Measurements from ENCODE around the gene ARMC10.
"Not testable (repeated sequence)": the region's sequence is repeated elsewhere in the genome, so short reads cannot be mapped to it uniquely, and the experiment has no call there.

ARMC10 gene

GRCh38 chr7:103074519-103075336, at the start of gene ARMC10, which contains the start of gene FBXL13:
ARMC10 (plus strand) TSS chr7:103075140; CDS start chr7:103075273, 133 bp downstream.
FBXL13 (minus strand) TSS chr7:103074796.
- no peaks in the 10 kb centered on the region for H3K9me3 ChIP-seq (ENCODE audit: insufficient read depth, low read depth, low read length)
- peak within 1 kb of the TSS; percentile 13 for H3K27ac ChIP-seq (ENCODE audit: low read length)
- H3K36me3 ChIP-seq (ENCODE audit: insufficient read depth, low read depth, low read length): peaks cover 10% of the 10 kb centered on the region; the same call in 1 of the 2 replicates
- peaks cover 5% of the 10 kb centered on the region; the same call in 1 of the 2 replicates for H3K4me1 ChIP-seq (ENCODE audit: insufficient read depth, low read length)
- peak within 1 kb of the TSS; percentile 100 for H3K4me3 ChIP-seq (ENCODE audit: low read length)
- H3K9ac ChIP-seq (ENCODE audit: low read depth, low read length): peak within 1 kb of the TSS; percentile 88
- no peaks in the 10 kb centered on the region for H3K27me3 ChIP-seq (ENCODE audit: insufficient read depth, low read length)

DNA sequence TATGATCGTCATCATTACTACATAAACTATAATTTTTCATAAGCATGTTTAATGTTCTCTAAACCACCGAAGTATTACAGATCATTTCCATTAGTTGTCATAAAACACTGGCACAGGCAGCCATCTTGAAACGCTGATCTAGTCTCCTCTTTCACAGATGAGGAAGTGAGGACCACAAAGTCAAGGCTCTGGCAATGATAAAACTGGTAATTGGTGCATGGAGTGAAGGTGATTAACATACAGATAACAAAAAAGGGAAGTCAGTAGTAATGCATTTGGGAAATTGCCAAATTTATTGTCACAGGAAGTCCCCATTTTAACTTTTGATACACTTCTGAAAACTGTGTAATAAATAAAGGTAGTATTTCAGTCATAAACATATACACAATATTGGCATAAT, 49.6 kb upstream of the ARMC10 start:
- H3K9me3 ChIP-seq (ENCODE audit: insufficient read depth, low read depth, low read length): no peaks in the 10 kb centered on the region
- no peaks in the 10 kb centered on the region for H3K4me1 ChIP-seq (ENCODE audit: insufficient read depth, low read length)
- no peaks in the 10 kb centered on the region for H3K36me3 ChIP-seq (ENCODE audit: insufficient read depth, low read depth, low read length)
- no peak overlapping the region for H3K9ac ChIP-seq (ENCODE audit: low read depth, low read length)
- H3K4me3 ChIP-seq (ENCODE audit: low read length): no peak overlapping the region
- no peaks in the 10 kb centered on the region for H3K27me3 ChIP-seq (ENCODE audit: insufficient read depth, low read length)
- no peak overlapping the region for H3K27ac ChIP-seq (ENCODE audit: low read length)

- no peaks in the 10 kb centered on the region for H3K4me1 ChIP-seq (ENCODE audit: insufficient read depth, low read length)
- H3K27ac ChIP-seq (ENCODE audit: low read length): no peak overlapping the region
- H3K27me3 ChIP-seq (ENCODE audit: insufficient read depth, low read length): no peaks in the 10 kb centered on the region
- H3K36me3 ChIP-seq (ENCODE audit: insufficient read depth, low read depth, low read length): no peaks in the 10 kb centered on the region
- H3K4me3 ChIP-seq (ENCODE audit: low read length): no peak overlapping the region
- no peak overlapping the region for H3K9ac ChIP-seq (ENCODE audit: low read depth, low read length)
- H3K9me3 ChIP-seq (ENCODE audit: insufficient read depth, low read depth, low read length): no peaks in the 10 kb centered on the region
These were observed 43.9 kb upstream of the ARMC10 start for GRCh38 chr7:103031024-103031423.

- Histone ChIP-seq H3K27ac (ENCODE audit: low read length) (no peak overlapping the region), H3K4me3 (ENCODE audit: low read length) (no peak overlapping the region), H3K9me3 (ENCODE audit: insufficient read depth, low read depth, low read length) (no peaks in the 10 kb centered on the region), H3K4me1 (ENCODE audit: insufficient read depth, low read length) (no peaks in the 10 kb centered on the region), H3K27me3 (ENCODE audit: insufficient read depth, low read length) (no peaks in the 10 kb centered on the region), H3K36me3 (ENCODE audit: insufficient read depth, low read depth, low read length) (no peaks in the 10 kb centered on the region), H3K9ac (ENCODE audit: low read depth, low read length) (no peak overlapping the region)
These were observed 43.2 kb upstream of the ARMC10 start for GRCh38 chr7:103031781-103032180.

DNA sequence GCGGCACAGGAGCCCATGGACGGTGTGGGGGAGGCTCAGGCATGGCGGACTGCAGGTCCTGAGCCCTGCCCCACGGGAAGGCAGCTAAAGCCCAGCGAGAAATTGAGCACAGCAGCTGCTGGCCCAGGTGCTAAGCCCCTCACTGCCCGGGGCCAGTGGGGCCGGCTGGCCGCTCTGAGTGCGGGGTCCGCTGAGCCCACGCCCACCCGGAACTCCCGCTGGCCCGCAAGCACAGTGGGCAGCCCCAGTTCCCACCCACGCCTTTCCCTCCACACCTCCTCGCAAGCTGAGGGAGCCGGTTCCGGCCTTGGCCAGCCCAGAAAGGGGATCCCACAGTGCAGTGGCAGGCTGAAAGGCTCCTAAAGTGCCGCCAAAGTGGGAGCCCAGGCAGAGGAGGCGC, 40.6 kb upstream of the ARMC10 start:
- not testable (repeated sequence) for H3K4me1 ChIP-seq (ENCODE audit: insufficient read depth, low read length); H3K9ac ChIP-seq (ENCODE audit: low read depth, low read length); H3K36me3 ChIP-seq (ENCODE audit: insufficient read depth, low read depth, low read length); H3K9me3 ChIP-seq (ENCODE audit: insufficient read depth, low read depth, low read length); H3K27ac ChIP-seq (ENCODE audit: low read length); H3K27me3 ChIP-seq (ENCODE audit: insufficient read depth, low read length); H3K4me3 ChIP-seq (ENCODE audit: low read length)

DNA sequence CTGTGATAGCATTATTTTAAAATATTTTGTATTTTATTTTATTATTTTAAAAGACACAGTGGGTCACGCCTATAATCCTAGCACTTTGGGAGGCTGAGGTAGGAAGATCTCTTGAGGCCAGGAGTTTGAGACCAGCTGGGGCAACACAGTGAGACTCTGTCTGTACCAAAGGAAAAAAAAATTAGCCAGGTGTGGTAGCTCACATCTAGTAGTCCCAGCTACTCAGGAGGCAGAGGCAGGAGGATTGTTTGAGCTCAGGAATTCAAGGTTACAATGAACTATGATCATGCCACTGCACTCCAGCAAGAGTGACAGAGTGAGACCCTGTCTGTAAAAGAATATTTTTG, 37.5 kb upstream of the ARMC10 start:
- H3K4me3 ChIP-seq (ENCODE audit: low read length): no peak overlapping the region
- no peak overlapping the region for H3K9ac ChIP-seq (ENCODE audit: low read depth, low read length)

DNA sequence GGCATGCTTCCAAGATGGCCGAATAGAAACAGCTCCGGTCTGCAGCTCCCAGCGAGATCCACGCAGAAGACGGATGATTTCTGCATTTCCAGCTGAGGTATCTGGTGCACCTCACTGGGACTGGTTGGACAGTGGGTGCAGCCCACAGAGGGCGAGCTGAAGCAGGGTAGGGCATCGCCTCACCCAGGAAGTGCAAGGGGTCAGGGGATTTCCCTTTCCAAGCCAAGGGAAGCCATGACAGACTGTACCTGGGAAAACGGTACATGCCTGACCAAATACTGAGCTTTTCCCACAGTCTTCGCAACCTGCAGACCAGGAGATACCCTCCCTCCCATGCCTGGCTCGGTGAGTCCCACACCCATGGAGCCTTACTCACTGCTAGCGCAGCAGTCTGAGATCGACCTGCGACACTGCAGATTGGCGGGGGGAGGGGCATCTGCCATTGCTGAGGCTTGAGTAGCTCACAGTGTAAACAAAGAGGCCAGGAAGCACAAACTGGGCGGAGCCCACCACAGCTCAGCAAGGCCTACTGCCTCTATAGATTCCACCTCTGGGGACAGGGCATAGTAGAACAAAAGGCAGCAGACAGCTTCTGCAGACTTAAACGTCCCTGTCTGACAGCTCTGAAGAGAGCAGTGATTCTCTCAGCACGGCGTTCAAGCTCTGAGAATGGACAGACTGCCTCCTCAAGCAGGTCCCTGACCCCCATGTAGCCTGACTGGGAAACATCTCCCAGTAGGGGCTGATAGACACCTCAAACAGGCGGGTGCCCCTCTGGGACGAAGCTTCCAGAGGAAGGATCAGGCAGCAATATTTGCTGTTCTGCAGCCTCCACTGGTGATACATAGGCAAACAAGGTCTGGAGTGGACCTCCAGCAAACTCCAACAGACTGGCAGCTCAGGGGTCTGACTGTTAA, 36.9 kb upstream of the ARMC10 start:
- H3K36me3 ChIP-seq (ENCODE audit: insufficient read depth, low read depth, low read length); H3K27me3 ChIP-seq (ENCODE audit: insufficient read depth, low read length); H3K9me3 ChIP-seq (ENCODE audit: insufficient read depth, low read depth, low read length); H3K4me1 ChIP-seq (ENCODE audit: insufficient read depth, low read length); H3K27ac ChIP-seq (ENCODE audit: low read length); H3K4me3 ChIP-seq (ENCODE audit: low read length): not testable (repeated sequence)
- H3K9ac ChIP-seq (ENCODE audit: low read depth, low read length): peak overlapping the region; percentile 25; the same call in 1 of the 2 replicates

More for the DNA sequence above, 37.5 kb upstream of the ARMC10 start:
- H3K4me1 ChIP-seq (ENCODE audit: insufficient read depth, low read length): no peaks in the 10 kb centered on the region
- H3K27me3 ChIP-seq (ENCODE audit: insufficient read depth, low read length): no peaks in the 10 kb centered on the region
- no peak overlapping the region for H3K27ac ChIP-seq (ENCODE audit: low read length)
- no peaks in the 10 kb centered on the region for H3K36me3 ChIP-seq (ENCODE audit: insufficient read depth, low read depth, low read length)
- H3K9me3 ChIP-seq (ENCODE audit: insufficient read depth, low read depth, low read length): no peaks in the 10 kb centered on the region

GRCh38 chr7:103041815-103042214, 33.1 kb upstream of the ARMC10 start:
- H3K27ac ChIP-seq (ENCODE audit: low read length); H3K27me3 ChIP-seq (ENCODE audit: insufficient read depth, low read length); H3K9ac ChIP-seq (ENCODE audit: low read depth, low read length); H3K4me1 ChIP-seq (ENCODE audit: insufficient read depth, low read length); H3K36me3 ChIP-seq (ENCODE audit: insufficient read depth, low read depth, low read length); H3K4me3 ChIP-seq (ENCODE audit: low read length): not testable (repeated sequence)
- peaks cover 18% of the 10 kb centered on the region for H3K9me3 ChIP-seq (ENCODE audit: insufficient read depth, low read depth, low read length)

GRCh38 chr7:103048833-103049232, 26.1 kb upstream of the ARMC10 start:
- Histone ChIP-seq H3K36me3 (ENCODE audit: insufficient read depth, low read depth, low read length) (peaks cover 20% of the 10 kb centered on the region; the same call in 1 of the 2 replicates), H3K9me3 (ENCODE audit: insufficient read depth, low read depth, low read length) (peaks cover 60% of the 10 kb centered on the region), H3K27me3 (ENCODE audit: insufficient read depth, low read length) (no peaks in the 10 kb centered on the region), H3K27ac (ENCODE audit: low read length) (no peak overlapping the region), H3K9ac (ENCODE audit: low read depth, low read length) (no peak overlapping the region), H3K4me3 (ENCODE audit: low read length) (no peak overlapping the region; the same call in 1 of the 2 replicates), H3K4me1 (ENCODE audit: insufficient read depth, low read length) (no peaks in the 10 kb centered on the region)

GRCh38 chr7:103051519-103051918, 23.4 kb upstream of the ARMC10 start:
- peaks cover 48% of the 10 kb centered on the region for H3K9me3 ChIP-seq (ENCODE audit: insufficient read depth, low read depth, low read length)
- H3K27ac ChIP-seq (ENCODE audit: low read length): no peak overlapping the region
- no peaks in the 10 kb centered on the region for H3K27me3 ChIP-seq (ENCODE audit: insufficient read depth, low read length)
- no peak overlapping the region for H3K4me3 ChIP-seq (ENCODE audit: low read length)
- H3K4me1 ChIP-seq (ENCODE audit: insufficient read depth, low read length): no peaks in the 10 kb centered on the region
- peaks cover 18% of the 10 kb centered on the region; the same call in 1 of the 2 replicates for H3K36me3 ChIP-seq (ENCODE audit: insufficient read depth, low read depth, low read length)
- H3K9ac ChIP-seq (ENCODE audit: low read depth, low read length): no peak overlapping the region

DNA sequence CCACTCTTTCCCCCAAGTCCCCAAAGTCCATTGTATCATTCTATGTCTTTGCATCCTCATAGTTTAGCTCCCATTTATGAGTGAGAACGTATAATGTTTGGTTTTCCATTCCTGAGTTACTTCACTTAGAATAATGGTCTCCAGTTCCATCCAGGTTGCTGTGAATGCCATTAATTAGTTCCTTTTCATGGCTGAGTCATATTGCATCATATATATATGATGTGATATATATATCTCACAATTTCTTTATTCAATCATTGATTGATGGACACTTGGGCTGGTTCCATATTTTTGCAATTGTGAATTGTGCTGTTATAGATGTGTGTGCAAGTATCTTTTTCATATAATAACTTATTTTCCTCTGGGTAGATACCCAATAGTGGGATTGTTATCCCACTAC, 18.9 kb upstream of the ARMC10 start:
- not testable (repeated sequence) for H3K4me1 ChIP-seq (ENCODE audit: insufficient read depth, low read length); H3K36me3 ChIP-seq (ENCODE audit: insufficient read depth, low read depth, low read length); H3K27ac ChIP-seq (ENCODE audit: low read length); H3K9me3 ChIP-seq (ENCODE audit: insufficient read depth, low read depth, low read length); H3K9ac ChIP-seq (ENCODE audit: low read depth, low read length); H3K27me3 ChIP-seq (ENCODE audit: insufficient read depth, low read length); H3K4me3 ChIP-seq (ENCODE audit: low read length)

Measured in iPS-20b (cell line).